SK-N-SH (cell line): ENCODE results near the gene TTC3. TPM values are rescaled to one million over a fixed set of nuclear protein-coding genes. Genes with fewer than 3 reads are reported as not detected.

Experiments
- CTCF ChIA-PET: fragments of 300-600, 350-600 bp; formaldehyde crosslinking; extraction: SDS; loops from one replicate; lab custom pipeline; 2021; lab: Yijun Ruan, JAX
- POLR2A ChIA-PET: fragments of 350-600 bp; sonication (Branson Sonifier 250); formaldehyde crosslinking; extraction: SDS; loops from one replicate; lab custom pipeline; 2020; ENCODE audit warnings: antibody characterized with exemption, inconsistent platforms; lab: Yijun Ruan, JAX
- DNase-seq: peaks from one replicate; pipeline ENCODE4 v3.0.0; 2012
- H2AFZ ChIP-seq: fragments of 200-600 bp; sonication (generic); 2 replicates; pipeline ENCODE4 v1.8.1; 2016; ENCODE audit warnings: antibody characterized with exemption, mild to moderate bottlenecking, low read depth
- H3F3A ChIP-seq: fragments of 200-600 bp; sonication (generic); replicated peaks from 2 replicates; pipeline ENCODE3; 2016; ENCODE audit warnings: antibody characterized with exemption, mild to moderate bottlenecking; ENCODE audit not compliant: insufficient read depth
- H3K27ac ChIP-seq, 2 experiments: fragments of 200-500 bp in 1 of 2; fragments of 200-600 bp in 1 of 2; sonication (Bioruptor generic) in 1 of 2; sonication (generic), shearing (Covaris generic) in 1 of 2; 2 replicates each; pipeline versions ENCODE4 v1.5.1 to v1.6.1; 2014 to 2016; ENCODE audit warnings: low read depth in 2 of 2, inconsistent platforms in 1 of 2, low read length in 1 of 2, mild to moderate bottlenecking in 1 of 2, mixed read lengths in 1 of 2
- H3K27me3 ChIP-seq: fragments of 200-600 bp; sonication (generic), shearing (Covaris generic); 2 replicates; pipeline ENCODE4 v1.6.1; 2016; ENCODE audit warnings: mixed run types; ENCODE audit not compliant: insufficient read depth
- H3K36me3 ChIP-seq, 2 experiments: fragments of 200-500 bp in 1 of 2; fragments of 200-600 bp in 1 of 2; sonication (Bioruptor generic) in 1 of 2; sonication (generic) in 1 of 2; replicated peaks in 1 of 2; 2 replicates each; pipeline versions ENCODE3 to v1.5.1; 2014 to 2016; ENCODE audit warnings: low read length in 1 of 2, mild to moderate bottlenecking in 1 of 2; ENCODE audit not compliant: insufficient read depth in 2 of 2, control insufficient read depth in 1 of 2
- H3K4me1 ChIP-seq, 2 experiments: fragments of 200-500 bp in 1 of 2; fragments of 200-600 bp in 1 of 2; sonication (Bioruptor generic) in 1 of 2; sonication (generic), shearing (Covaris generic) in 1 of 2; 2 replicates each; pipeline versions ENCODE4 v1.5.1 to v1.6.1; 2014 to 2016; ENCODE audit warnings: low read depth in 1 of 2, low read length in 1 of 2, mixed run types in 1 of 2; ENCODE audit not compliant: insufficient read depth in 2 of 2, control insufficient read depth in 1 of 2
- H3K4me2 ChIP-seq: fragments of 200-600 bp; sonication (generic), shearing (Covaris generic); 2 replicates; pipeline ENCODE4 v1.6.1; 2017; ENCODE audit warnings: mixed run types
- H3K4me3 ChIP-seq, 2 experiments: fragments of 200-500 bp in 1 of 2; fragments of 200-600 bp in 1 of 2; sonication (Bioruptor generic) in 1 of 2; sonication (generic), shearing (Covaris generic) in 1 of 2; 2 replicates each; pipeline versions ENCODE4 v1.5.1 to v1.8.1; 2014 to 2016; ENCODE audit warnings: low read depth in 2 of 2, inconsistent platforms in 1 of 2, low read length in 1 of 2, mild to moderate bottlenecking in 1 of 2, mixed read lengths in 1 of 2, moderate library complexity in 1 of 2
- H3K79me2 ChIP-seq: fragments of 200-600 bp; sonication (generic); 2 replicates; pipeline ENCODE4 v1.8.1; 2017; ENCODE audit warnings: mild to moderate bottlenecking; ENCODE audit not compliant: insufficient read depth
- H3K9ac ChIP-seq: fragments of 200-600 bp; sonication (generic); 2 replicates; pipeline ENCODE4 v1.6.1; 2017; ENCODE audit warnings: mixed run types
- H3K9me2 ChIP-seq: fragments of 200-600 bp; sonication (generic); 2 replicates; pipeline ENCODE4 v1.6.1; 2017; ENCODE audit warnings: mixed run types
- H3K9me3 ChIP-seq: fragments of 200-600 bp; sonication (generic); 2 replicates; pipeline ENCODE4 v1.6.1; 2017; ENCODE audit warnings: mixed run types, mild to moderate bottlenecking, moderate library complexity
- H4K20me1 ChIP-seq: fragments of 200-600 bp; sonication (generic); 2 replicates; pipeline ENCODE4 v1.6.1; 2017; ENCODE audit warnings: mild to moderate bottlenecking, mixed run types; ENCODE audit not compliant: insufficient read depth
- CTCF ChIP-seq: fragments of 200-600 bp; sonication (generic); IDR thresholded peaks from 2 replicates; pipeline ENCODE4 v1.6.1; 2017; ENCODE audit warnings: antibody characterized with exemption, mild to moderate bottlenecking, moderate library complexity
- ELF1 ChIP-seq: IDR thresholded peaks from 2 replicates; pipeline ENCODE4 v1.4.0; 2012
- EP300 ChIP-seq, 2 experiments: IDR thresholded peaks; 2 replicates each; pipeline versions ENCODE4 v1.4.0 to v1.6.1; 2012; ENCODE audit warnings: borderline replicate concordance in 1 of 2, low read depth in 1 of 2, low read length in 1 of 2
- FOSL2 ChIP-seq: IDR thresholded peaks from 2 replicates; pipeline ENCODE4 v1.4.0; 2012; ENCODE audit warnings: low read depth, mild to moderate bottlenecking, moderate library complexity, borderline replicate concordance
- GATA2 ChIP-seq: sonication (generic); formaldehyde crosslinking; IDR thresholded peaks from 2 replicates; pipeline ENCODE4 v1.5.0; 2020; ENCODE audit warnings: mild to moderate bottlenecking, missing genetic modification reagents
- JUND ChIP-seq: IDR thresholded peaks from 2 replicates; pipeline ENCODE4 v1.4.0; 2012
- NRF1 ChIP-seq: IDR thresholded peaks from 2 replicates; pipeline ENCODE4 v1.6.1; 2012; ENCODE audit warnings: low read depth, mild to moderate bottlenecking, low read length
- PBX3 ChIP-seq: IDR thresholded peaks from 2 replicates; pipeline ENCODE4; 2012
- RAD21 ChIP-seq: IDR thresholded peaks from 2 replicates; pipeline ENCODE4 v1.6.1; 2012; ENCODE audit warnings: mild to moderate bottlenecking, low read length
- REST ChIP-seq: IDR thresholded peaks from 2 replicates; pipeline ENCODE4 v1.6.1; 2012; ENCODE audit warnings: mild to moderate bottlenecking, low read depth, low read length, moderate library complexity
- SIN3A ChIP-seq: IDR thresholded peaks from 2 replicates; pipeline ENCODE4 v1.6.1; 2012; ENCODE audit warnings: low read depth, mild to moderate bottlenecking, low read length, moderate library complexity, borderline replicate concordance
- SMC3 ChIP-seq: IDR thresholded peaks from 2 replicates; pipeline ENCODE4 v1.6.1; 2012; ENCODE audit warnings: low read depth, low read length, improper control_type of control experiment
- TAF1 ChIP-seq: IDR thresholded peaks from 2 replicates; pipeline ENCODE4 v1.6.1; 2012; ENCODE audit warnings: low read depth, mild to moderate bottlenecking, low read length, moderate library complexity, borderline replicate concordance
- TEAD4 ChIP-seq: IDR thresholded peaks from 2 replicates; pipeline ENCODE4 v1.4.0; 2012; ENCODE audit warnings: mild to moderate bottlenecking, borderline replicate concordance; ENCODE audit not compliant: insufficient read depth
- ZBTB33 ChIP-seq: IDR thresholded peaks from 2 replicates; pipeline ENCODE4 v1.4.0; 2012; ENCODE audit warnings: low read depth, borderline replicate concordance
- WGBS: methylation state at CpG from one replicate; pipeline ENCODE4 v1.1.6; 2017; ENCODE audit warnings: low lambda C conversion rate; 5-methylcytosine and 5-hydroxymethylcytosine counted together
- polyA plus RNA-seq, 3 experiments: library from polyadenylated mRNA; depleted of rRNA; stranded (reverse); fragments of >200 nt; gene quantifications; 2 replicates each; pipeline ENCODE4 v1.2.3, GENCODE V29; 2012
- TF ChIP-seq, protein P1 (sequence below): IDR thresholded peaks from 2 replicates; pipeline ENCODE4 v1.4.0; 2012; ENCODE audit warnings: low read depth, borderline replicate concordance

The TTC3 gene
- polyA plus RNA-seq, 1 of the 3 experiments (the other 2 are of a cell fraction), result 35.7 TPM

DNA sequence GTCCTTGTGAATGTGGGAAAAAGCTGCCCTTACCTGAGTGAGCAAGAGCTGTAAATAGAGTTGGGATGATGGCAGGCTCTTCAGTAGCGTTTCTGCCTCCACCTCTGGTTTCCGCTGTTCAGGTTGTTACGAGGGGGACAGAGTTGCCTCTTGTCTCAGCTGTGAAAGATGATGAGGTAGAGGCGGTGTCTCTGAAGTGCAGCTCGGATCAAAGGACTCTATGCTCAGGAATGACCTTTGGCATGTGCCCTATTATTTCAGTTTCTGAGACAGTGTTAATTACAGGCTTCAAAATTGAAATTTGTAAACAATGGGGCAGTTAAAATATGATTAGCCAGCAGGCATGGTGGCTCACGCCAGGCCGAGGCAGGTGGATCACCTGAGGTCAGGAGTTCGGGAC, 123.8 kb downstream of the TTC3 start:
- Histone ChIP-seq H4K20me1 (no peaks in the 10 kb centered on the region), H3K36me3 (peaks cover 69 to 81% of the 10 kb centered on the region in 2 experiments), H3K27me3 (no peaks in the 10 kb centered on the region), H3K4me2 (no peak overlapping the region), H3K4me3 (no peak overlapping the region), H3K9ac (no peak overlapping the region), H3F3A (no peaks in the 10 kb centered on the region), H3K4me1 (no peaks in the 10 kb centered on the region; a peak in 1 of 4 replicates), H3K27ac (no peak overlapping the region), H2AFZ (no peak overlapping the region), H3K9me3 (no peaks in the 10 kb centered on the region), H3K79me2 (no peaks in the 10 kb centered on the region; the same call in 1 of the 2 replicates), H3K9me2 (no peaks in the 10 kb centered on the region)
- DNase-seq, result no peak
- WGBS, result 99% methylated on average over 8 of the region's 8 CpGs
- POLR2A ChIA-PET, result no interaction called here
- CTCF ChIA-PET, result no interaction called here
- TF ChIP-seq SMC3 (no peak), TAF1 (no peak), GATA2 (no peak)

DNA sequence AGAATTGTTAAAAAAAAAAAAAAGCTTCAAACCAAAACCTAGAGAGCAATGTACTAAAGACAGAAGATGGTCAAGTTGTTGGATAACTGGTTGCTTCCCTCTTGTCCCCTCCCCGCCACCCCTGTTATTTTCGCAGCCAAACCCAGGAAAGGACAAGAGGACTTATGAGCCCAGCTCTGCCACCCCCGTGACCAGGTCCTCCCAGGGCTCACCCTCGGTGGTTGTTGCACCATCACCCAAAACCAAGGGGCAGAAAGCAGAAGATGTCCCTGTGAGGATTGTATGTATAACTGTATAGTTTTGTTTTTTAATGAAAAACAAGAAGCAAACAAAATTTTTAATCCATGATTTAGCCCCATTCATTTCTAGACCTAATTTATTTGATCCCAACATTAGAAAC, 124.7 kb downstream of the TTC3 start:
- TF ChIP-seq PBX3 (no peak), CTCF (no peak), SMC3 (no peak), TAF1 (no peak), TEAD4 (no peak), GATA2 (no peak), ELF1 (no peak), ZBTB33 (no peak), SIN3A (no peak), RAD21 (no peak), REST (no peak), EP300 (IDR thresholded peaks at IDR 0.05; ENCODE audit: borderline replicate concordance in 1 of 2, low read depth in 1 of 2, low read length in 1 of 2) (no peak), NRF1 (no peak), FOSL2 (no peak), JUND (no peak)
- TF ChIP-seq, protein P1, sequence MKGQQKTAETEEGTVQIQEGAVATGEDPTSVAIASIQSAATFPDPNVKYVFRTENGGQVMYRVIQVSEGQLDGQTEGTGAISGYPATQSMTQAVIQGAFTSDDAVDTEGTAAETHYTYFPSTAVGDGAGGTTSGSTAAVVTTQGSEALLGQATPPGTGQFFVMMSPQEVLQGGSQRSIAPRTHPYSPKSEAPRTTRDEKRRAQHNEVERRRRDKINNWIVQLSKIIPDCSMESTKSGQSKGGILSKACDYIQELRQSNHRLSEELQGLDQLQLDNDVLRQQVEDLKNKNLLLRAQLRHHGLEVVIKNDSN, result no peak
- ChIA-PET CTCF (interaction anchor here (0.6 kb wide), 1 partner anchor 21 kb away, joined by 3 read pairs; no protein-coding TSS in a partner anchor), POLR2A (interaction anchor here (0.6 kb wide), 1 partner anchor 260 kb away, joined by 3 read pairs; no protein-coding TSS in a partner anchor)
- H3K9me2 ChIP-seq, result no peaks in the 10 kb centered on the region
- no peak overlapping the region for H3K27ac ChIP-seq
- DNase-seq, result no peak
- no peaks in the 10 kb centered on the region; a peak in 1 of 4 replicates for H3K4me1 ChIP-seq
- H3K9me3 ChIP-seq, result no peaks in the 10 kb centered on the region
- no peak overlapping the region for H3K4me3 ChIP-seq
- no peak overlapping the region for H3K4me2 ChIP-seq
- H3K79me2 ChIP-seq, result no peaks in the 10 kb centered on the region; the same call in 1 of the 2 replicates
- no peak overlapping the region for H2AFZ ChIP-seq
- no peaks in the 10 kb centered on the region for H3F3A ChIP-seq
- H4K20me1 ChIP-seq, result no peaks in the 10 kb centered on the region
- no peaks in the 10 kb centered on the region for H3K27me3 ChIP-seq
- H3K9ac ChIP-seq, result no peak overlapping the region
- peaks cover 69 to 82% of the 10 kb centered on the region in 2 experiments for H3K36me3 ChIP-seq
- WGBS, result 100% methylated on average over 4 of the region's 4 CpGs
